ENCODE data around the gene GLDN. TPM values are rescaled to one million over a fixed set of nuclear protein-coding genes. Genes with fewer than 3 reads are reported as not detected.

The GLDN gene
- total and polyA plus RNA-seq, 2 experiments from 2014 or later = 0.32 to 1.2 TPM

GRCh38 chr15:51355096-51355495 lies 13.6 kb downstream of the GLDN start (continued):
- TF ChIP-seq ZNF462 (CRISPR knock-in tag; IDR thresholded peaks at IDR 0.05) (no peak), NANOG (IDR thresholded peaks at IDR 0.05; ENCODE audit: borderline replicate concordance) (no peak), JUNB (IDR thresholded peaks at IDR 0.05; ENCODE audit: unreplicated experiment) (no peak)

- no peak for ATAC-seq
- H3K36me3 Mint-ChIP-seq (ENCODE audit: low read depth) = no peaks in the 10 kb centered on the region
- peaks cover 4% of the 10 kb centered on the region; the same call in 1 of the 3 replicates for H3K4me1 Mint-ChIP-seq
- no peak overlapping the region for H3K27ac Mint-ChIP-seq
- DNase-seq (ENCODE audit: low spot score) = no peak
- no peaks in the 10 kb centered on the region for H3F3A ChIP-seq (replicated peaks; ENCODE audit: low read depth)
- no peak overlapping the region for H3K4me3 ChIP-seq
- no peaks in the 10 kb centered on the region for H3K27me3 ChIP-seq (ENCODE audit: insufficient read depth)
- H3K4me3 Mint-ChIP-seq = no peak overlapping the region
- H2AFZ ChIP-seq = no peak overlapping the region
- H3K27ac ChIP-seq (ENCODE audit: low read depth) = no peak overlapping the region
- no peaks in the 10 kb centered on the region for H3K9me3 Mint-ChIP-seq
- no peaks in the 10 kb centered on the region for H4K20me1 ChIP-seq (replicated peaks; ENCODE audit: insufficient read depth)
- H3K27me3 Mint-ChIP-seq (ENCODE audit: insufficient read depth, low read depth, poor library complexity) = peaks cover 1% of the 10 kb centered on the region
- no peaks in the 10 kb centered on the region; the same call in 1 of the 2 replicates for H3K4me1 ChIP-seq (ENCODE audit: insufficient read depth)
- no peaks in the 10 kb centered on the region for H3K36me3 ChIP-seq (ENCODE audit: insufficient read depth)
- H3K9me2 ChIP-seq (ENCODE audit: insufficient read depth) = no peaks in the 10 kb centered on the region; the same call in 1 of the 2 replicates
- no peaks in the 10 kb centered on the region for H3K79me2 ChIP-seq (replicated peaks; ENCODE audit: insufficient read depth)
- H3K4me2 ChIP-seq = no peak overlapping the region
- TF ChIP-seq ZNF331 (CRISPR knock-in tag; IDR thresholded peaks at IDR 0.05; ENCODE audit: low read depth) (no peak), STAT1 (IDR thresholded peaks at IDR 0.05; ENCODE audit: unreplicated experiment) (no peak), NANOG (IDR thresholded peaks at IDR 0.05; ENCODE audit: borderline replicate concordance) (no peak), ZNF462 (CRISPR knock-in tag; IDR thresholded peaks at IDR 0.05) (no peak), JUNB (IDR thresholded peaks at IDR 0.05; ENCODE audit: unreplicated experiment) (no peak), CREB1 (CRISPR knock-in tag; IDR thresholded peaks at IDR 0.05; ENCODE audit: low read depth) (no peak), POLR2AphosphoS5 (IDR thresholded peaks at IDR 0.05; ENCODE audit: low read depth) (no peak)
These were observed 14.7 kb downstream of the GLDN start for GRCh38 chr15:51356147-51356546.

All from GM23338 (cell line).